OCI-M1 (cell line): Measurements from ENCODE around the gene LCE7A.

ENCODE experiments used
- DNase-seq: peaks from one replicate; lab custom pipeline; 2025; lab: John Stamatoyannopoulos, UW

Gene LCE7A

GRCh38 chr1:152859696-152860095 is at the start of gene LCE7A:
Gene LCE7A (plus strand): TSS chr1:152859996. CDS start chr1:152860698, 702 bp downstream.
- DNase-seq = no peak

- DNase-seq = no peak
Observed at GRCh38 chr1:152811050-152811449, 48.7 kb upstream of the LCE7A start.

- DNase-seq = no peak
Observed at GRCh38 chr1:152811671-152812070, 48.1 kb upstream of the LCE7A start, which contains the start of gene LCE1B. Gene LCE1B (plus strand): TSS chr1:152811971. CDS start chr1:152812447, 476 bp downstream.

GRCh38 chr1:152817309-152817708 is 42.5 kb upstream of the LCE7A start:
- DNase-seq = no peak

GRCh38 chr1:152823294-152823693 is 36.5 kb upstream of the LCE7A start:
- no peak for DNase-seq

GRCh38 chr1:152824964-152825363 is 34.8 kb upstream of the LCE7A start:
- DNase-seq = no peak

GRCh38 chr1:152827173-152827572 is 32.6 kb upstream of the LCE7A start, which contains the start of gene LCE1A:
Gene LCE1A (plus strand): TSS chr1:152827473. CDS start chr1:152827473, 0 bp downstream.
- DNase-seq = no peak

GRCh38 chr1:152836870-152837269 is 22.9 kb upstream of the LCE7A start:
- no peak for DNase-seq

GRCh38 chr1:152842556-152842955 is 17.2 kb upstream of the LCE7A start, which contains the start of gene LCE6A:
Gene LCE6A (plus strand): TSS chr1:152842856. CDS start chr1:152843521, 665 bp downstream.
- DNase-seq = no peak

GRCh38 chr1:152855661-152856060 is 4.1 kb upstream of the LCE7A start:
- no peak for DNase-seq

GRCh38 chr1:152858062-152858461 is 1.7 kb upstream of the LCE7A start:
- no peak for DNase-seq

GRCh38 chr1:152860129-152860528 is 333 bp downstream of the LCE7A start:
- no peak for DNase-seq

GRCh38 chr1:152861374-152861773 is 1.6 kb downstream of the LCE7A start:
- DNase-seq = no peak

GRCh38 chr1:152864443-152864842 is 4.6 kb downstream of the LCE7A start:
- DNase-seq = no peak

GRCh38 chr1:152866321-152866720 is 6.5 kb downstream of the LCE7A start:
- no peak for DNase-seq

- peak; percentile 86 for DNase-seq
Observed at GRCh38 chr1:152869808-152870419, 10.1 kb downstream of the LCE7A start.

GRCh38 chr1:152870831-152871730 is 11.3 kb downstream of the LCE7A start:
- peak; percentile 79 for DNase-seq

- no peak for DNase-seq
Observed at GRCh38 chr1:152871731-152872126, 11.9 kb downstream of the LCE7A start.

- DNase-seq = no peak
Observed at GRCh38 chr1:152873495-152873894, 13.7 kb downstream of the LCE7A start.

GRCh38 chr1:152876827-152877226 is 17.0 kb downstream of the LCE7A start:
- no peak for DNase-seq

- peak; percentile 64 for DNase-seq
Observed at GRCh38 chr1:152878042-152878441, 18.2 kb downstream of the LCE7A start, which contains the start of gene SMCP. Gene SMCP (plus strand): TSS chr1:152878322. CDS start chr1:152884423, 6,101 bp downstream.

- DNase-seq = no peak
Observed at GRCh38 chr1:152879559-152880198, 19.9 kb downstream of the LCE7A start.
